IPS-NIHi7 (cell line): Measurements from ENCODE around the gene RRAGA.
A peak's percentile ranks its signal among the peaks of the same experiment; 100 is the strongest.
"Not testable (repeated sequence)": the region's sequence is repeated elsewhere in the genome, so short reads cannot be mapped to it uniquely, and the experiment has no call there.

ENCODE experiments used
- DNase-seq: peaks from one replicate; pipeline ENCODE4 v3.0.0; 2012; ENCODE audit warnings: mixed read lengths; ENCODE audit errors: extremely low spot score

RRAGA gene

GRCh38 chr9:19085295-19085694, 36.1 kb downstream of the RRAGA start:
- DNase-seq, result peak; percentile 59

- DNase-seq, result no peak
Observed at GRCh38 chr9:19087106-19088000, 38.1 kb downstream of the RRAGA start.

GRCh38 chr9:19097431-19097830, 48.2 kb downstream of the RRAGA start:
- DNase-seq, result not testable (repeated sequence)
